Calu3 (cell line): ENCODE measurements around the gene SGCD. TPM values are rescaled to one million over a fixed set of nuclear protein-coding genes. Genes with fewer than 3 reads are reported as not detected.

ENCODE experiments used
- BruUV-seq: library from RNA; stranded (reverse); fragments of 400-500 nt; replicated peaks from 2 replicates; lab custom pipeline; 2021; lab: Mats Ljungman, UMichigan
- CTCF ChIA-PET: fragments of 300-600 bp; sonication (Branson Sonifier 250); formaldehyde crosslinking; loops from one replicate; lab custom pipeline; 2022; ENCODE audit warnings: antibody characterized with exemption; lab: Charles Lee
- DNase-seq: peaks from one replicate; pipeline ENCODE4 v3.0.0; 2022
- H3K27ac Mint-ChIP-seq: one replicate; pipeline ENCODE4 v1.8.0; 2022; ENCODE audit warnings: mixed read lengths; ENCODE audit not compliant: unreplicated experiment
- H3K27me3 Mint-ChIP-seq: one replicate; pipeline ENCODE4 v1.8.0; 2022; ENCODE audit warnings: mixed read lengths; ENCODE audit not compliant: unreplicated experiment
- H3K36me3 Mint-ChIP-seq: one replicate; pipeline ENCODE4 v1.8.0; 2022; ENCODE audit warnings: mild to moderate bottlenecking, moderate library complexity, mixed read lengths; ENCODE audit not compliant: insufficient read depth, unreplicated experiment
- H3K4me1 Mint-ChIP-seq: one replicate; pipeline ENCODE4 v1.8.0; 2022; ENCODE audit warnings: mild to moderate bottlenecking, low read depth, mixed read lengths; ENCODE audit not compliant: unreplicated experiment
- H3K4me3 Mint-ChIP-seq: one replicate; pipeline ENCODE4 v1.8.0; 2022; ENCODE audit warnings: mild to moderate bottlenecking, low read depth, moderate library complexity, mixed read lengths; ENCODE audit not compliant: unreplicated experiment
- H3K9me3 Mint-ChIP-seq: one replicate; pipeline ENCODE4 v1.8.0; 2022; ENCODE audit warnings: low read depth, mixed read lengths; ENCODE audit not compliant: unreplicated experiment
- CTCF ChIP-seq: fragments of 200-600 bp; IDR thresholded peaks from one replicate; pipeline ENCODE4 v1.8.0; 2022; ENCODE audit warnings: antibody characterized with exemption; ENCODE audit not compliant: unreplicated experiment
- intact Hi-C: fragments of 100-400 bp; cut with micrococcal nuclease; formaldehyde crosslinking; loops from one replicate; pipeline ENCODE4 v1.10.0; 2022; ENCODE audit not compliant: unreplicated experiment
- total RNA-seq: library from RNA; stranded (reverse); gene quantifications from 2 replicates; pipeline ENCODE4 v1.2.3, GENCODE V29; 2022

SGCD gene
- total RNA-seq, 1 experiment from 2014 or later = not detected

GRCh38 chr5:156640691-156641241, 313.8 kb downstream of the SGCD start:
- Mint-ChIP-seq H3K9me3 (no peaks in the 10 kb centered on the region), H3K27ac (no peak overlapping the region), H3K4me3 (no peak overlapping the region), H3K36me3 (no peaks in the 10 kb centered on the region), H3K27me3 (peaks cover 9% of the 10 kb centered on the region), H3K4me1 (no peaks in the 10 kb centered on the region)
- no peak for DNase-seq
- CTCF ChIA-PET = no interaction called here
- TF ChIP-seq CTCF = no peak
- BruUV-seq = no TSS peak
- intact Hi-C loops = no loop called here

DNA sequence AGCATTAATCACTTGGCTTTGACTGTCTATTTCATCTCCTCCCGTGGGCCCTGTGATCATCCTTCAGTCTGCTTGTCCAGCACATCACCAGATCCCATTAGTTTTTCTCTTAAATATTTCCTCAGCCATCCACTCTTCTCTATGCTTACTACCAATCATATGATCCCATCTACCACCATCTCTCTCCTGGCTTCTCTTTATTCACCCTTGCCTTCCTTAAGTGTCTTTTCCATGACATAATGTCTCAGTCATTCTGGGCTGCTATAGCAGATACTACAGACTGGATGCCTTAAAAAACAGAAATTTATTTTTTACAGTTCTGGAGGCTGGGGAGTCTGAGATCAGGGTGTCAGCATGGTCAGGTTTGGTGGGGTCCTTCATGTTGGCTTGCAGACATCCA, 314.7 kb downstream of the SGCD start:
- H3K27me3 Mint-ChIP-seq = peaks cover 18% of the 10 kb centered on the region
- H3K9me3 Mint-ChIP-seq = no peaks in the 10 kb centered on the region
- H3K27ac Mint-ChIP-seq = no peak overlapping the region
- CTCF ChIA-PET = no interaction called here
- DNase-seq = no peak
- H3K4me1 Mint-ChIP-seq = no peaks in the 10 kb centered on the region
- no peak for TF ChIP-seq CTCF
- BruUV-seq = no TSS peak
- no peaks in the 10 kb centered on the region for H3K36me3 Mint-ChIP-seq
- intact Hi-C loops = no loop called here
- H3K4me3 Mint-ChIP-seq = no peak overlapping the region

GRCh38 chr5:156647034-156647451, 320.1 kb downstream of the SGCD start:
- no peaks in the 10 kb centered on the region for H3K36me3 Mint-ChIP-seq
- no peaks in the 10 kb centered on the region for H3K9me3 Mint-ChIP-seq
- no peak overlapping the region for H3K27ac Mint-ChIP-seq
- BruUV-seq = no TSS peak
- no peak for TF ChIP-seq CTCF
- DNase-seq = no peak
- peaks cover 30% of the 10 kb centered on the region for H3K27me3 Mint-ChIP-seq
- H3K4me1 Mint-ChIP-seq = no peaks in the 10 kb centered on the region
- no peak overlapping the region for H3K4me3 Mint-ChIP-seq
- CTCF ChIA-PET = interaction anchor here (0.5 kb wide), 1 partner anchor 149 kb away, joined by 5 read pairs; no protein-coding TSS in a partner anchor
- intact Hi-C loops = no loop called here

DNA sequence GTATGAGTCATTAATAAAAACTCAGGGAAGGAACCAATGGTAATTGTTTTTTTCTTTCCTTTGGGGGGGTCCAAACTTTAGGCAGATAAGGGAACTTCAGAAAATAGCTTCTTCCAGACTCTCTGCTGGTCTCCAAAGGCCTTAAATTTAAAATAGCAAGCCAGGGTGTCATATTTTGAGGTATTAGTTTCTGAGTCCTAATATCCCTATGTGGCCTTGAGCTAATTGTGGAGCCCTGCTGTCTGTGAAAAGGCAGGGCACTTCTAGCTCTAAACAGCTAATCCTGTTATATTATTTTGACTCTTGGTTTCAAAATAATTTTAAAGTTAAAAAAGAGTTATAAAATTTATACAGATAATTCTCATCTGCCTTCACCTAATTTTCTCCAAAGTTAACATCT, 327.5 kb downstream of the SGCD start:
- intact Hi-C loops = loop anchor here (10.0 kb wide), 1 partner anchor 710 kb away; no protein-coding TSS in a partner anchor

More for the DNA sequence above, 327.5 kb downstream of the SGCD start:
- Mint-ChIP-seq H3K4me3 (no peak overlapping the region), H3K9me3 (peaks cover 3% of the 10 kb centered on the region), H3K36me3 (no peaks in the 10 kb centered on the region), H3K27ac (no peak overlapping the region), H3K27me3 (peaks cover 19% of the 10 kb centered on the region), H3K4me1 (no peaks in the 10 kb centered on the region)
- no peak for TF ChIP-seq CTCF
- CTCF ChIA-PET = no interaction called here
- DNase-seq = no peak
- BruUV-seq = no TSS peak
